HG03060 (cell line): ENCODE data around the gene ARRB2.
"Not testable (repeated sequence)": the region's sequence is repeated elsewhere in the genome, so short reads cannot be mapped to it uniquely, and the experiment has no call there.

ENCODE experiments used
- ATAC-seq: cut with Tn5 transposase; IDR thresholded peaks from one replicate; pipeline ENCODE4 v1.9.1; 2021; ENCODE audit warnings: low read depth, moderate number of reproducible peaks; ENCODE audit not compliant: unreplicated experiment

ARRB2 gene

GRCh38 chr17:4699401-4700056, 10.9 kb upstream of the ARRB2 start:
- not testable (repeated sequence) for ATAC-seq

- ATAC-seq, result no peak
These were observed 9.3 kb upstream of the ARRB2 start for GRCh38 chr17:4701116-4701515.

- no peak for ATAC-seq
These were observed 7.1 kb upstream of the ARRB2 start for GRCh38 chr17:4703330-4703691.

- ATAC-seq, result not testable (repeated sequence)
These were observed 5.9 kb upstream of the ARRB2 start for GRCh38 chr17:4704574-4704907.

GRCh38 chr17:4704991-4705390, 5.4 kb upstream of the ARRB2 start:
- no peak for ATAC-seq

GRCh38 chr17:4706121-4706520, 4.3 kb upstream of the ARRB2 start:
- no peak for ATAC-seq

GRCh38 chr17:4708436-4708835, 2.0 kb upstream of the ARRB2 start:
- no peak for ATAC-seq

GRCh38 chr17:4710693-4711634, 532 bp downstream of the ARRB2 start:
- ATAC-seq, result no peak

- no peak for ATAC-seq
These were observed 1.3 kb downstream of the ARRB2 start for GRCh38 chr17:4711661-4712181.

- ATAC-seq, result no peak
These were observed 2.1 kb downstream of the ARRB2 start for GRCh38 chr17:4712526-4712925.

GRCh38 chr17:4714340-4715062, 4.1 kb downstream of the ARRB2 start:
- not testable (repeated sequence) for ATAC-seq

GRCh38 chr17:4715063-4715744, 4.8 kb downstream of the ARRB2 start:
- no peak for ATAC-seq

GRCh38 chr17:4716081-4716480, 5.6 kb downstream of the ARRB2 start:
- ATAC-seq, result no peak

- ATAC-seq, result no peak
These were observed 7.4 kb downstream of the ARRB2 start for GRCh38 chr17:4717791-4718190.

- ATAC-seq, result no peak
These were observed 7.8 kb downstream of the ARRB2 start for GRCh38 chr17:4718276-4718675.

GRCh38 chr17:4719146-4719545, 8.7 kb downstream of the ARRB2 start:
- no peak for ATAC-seq

- ATAC-seq, result no peak
These were observed 9.3 kb downstream of the ARRB2 start for GRCh38 chr17:4719684-4720221.

- ATAC-seq, result no peak
These were observed 10.4 kb downstream of the ARRB2 start for GRCh38 chr17:4720787-4721186.

GRCh38 chr17:4721203-4722135, 11.0 kb downstream of the ARRB2 start:
- ATAC-seq, result no peak
